Measurements from ENCODE around the gene NEMP1.
"Not testable (repeated sequence)": the region's sequence is repeated elsewhere in the genome, so short reads cannot be mapped to it uniquely, and the experiment has no call there.

Gene NEMP1

GRCh38 chr12:57029457-57029856 lies 49.1 kb downstream of the NEMP1 start:
- DNase-seq (ENCODE audit: low read depth), result no peak

GRCh38 chr12:57027805-57028153 lies 50.8 kb downstream of the NEMP1 start:
- no peak for DNase-seq (ENCODE audit: low read depth)

DNA sequence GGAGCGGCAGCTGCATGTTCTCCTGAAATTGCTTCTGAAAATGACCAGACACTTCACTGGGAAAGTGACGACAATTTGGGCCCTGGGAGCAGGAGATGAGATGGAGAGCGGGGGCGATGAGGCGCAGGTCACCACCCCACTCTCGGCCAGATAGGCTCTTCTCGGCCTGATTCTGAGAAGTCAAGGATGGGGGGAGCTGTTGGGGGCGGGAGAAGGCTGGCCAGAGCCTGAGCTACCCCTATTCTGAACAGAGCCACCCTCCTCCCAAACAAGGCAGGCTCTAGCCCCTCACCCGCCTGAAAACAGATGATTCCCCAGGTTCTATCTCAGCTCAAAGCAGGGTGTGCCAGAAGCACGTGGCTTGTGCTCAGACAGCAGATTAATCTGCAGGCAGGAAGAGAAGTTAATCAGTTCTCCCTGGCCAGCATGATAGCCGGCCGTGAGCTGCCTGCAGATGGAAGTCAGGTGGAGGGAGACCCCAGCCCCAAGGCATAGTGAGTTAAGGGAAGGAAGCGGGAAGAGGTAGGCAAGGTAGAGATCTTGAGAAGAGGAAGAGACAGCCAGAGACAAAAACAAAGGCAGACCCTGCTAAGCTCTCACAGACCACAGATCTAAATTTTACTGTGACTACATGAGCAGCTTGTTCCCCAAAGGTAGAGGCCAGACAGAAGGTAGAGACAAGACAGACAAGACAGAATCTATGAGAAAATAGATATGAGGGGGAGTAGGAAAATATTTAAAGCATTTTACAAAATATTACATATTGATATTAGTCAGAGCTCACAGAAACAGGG lies 51.4 kb downstream of the NEMP1 start:
- no peak for DNase-seq (ENCODE audit: low read depth)

- DNase-seq (ENCODE audit: low read depth), result no peak
These were observed 53.4 kb downstream of the NEMP1 start for GRCh38 chr12:57025196-57025595.

GRCh38 chr12:57022324-57022723 lies 56.3 kb downstream of the NEMP1 start:
- not testable (repeated sequence) for DNase-seq (ENCODE audit: low read depth)

DNA sequence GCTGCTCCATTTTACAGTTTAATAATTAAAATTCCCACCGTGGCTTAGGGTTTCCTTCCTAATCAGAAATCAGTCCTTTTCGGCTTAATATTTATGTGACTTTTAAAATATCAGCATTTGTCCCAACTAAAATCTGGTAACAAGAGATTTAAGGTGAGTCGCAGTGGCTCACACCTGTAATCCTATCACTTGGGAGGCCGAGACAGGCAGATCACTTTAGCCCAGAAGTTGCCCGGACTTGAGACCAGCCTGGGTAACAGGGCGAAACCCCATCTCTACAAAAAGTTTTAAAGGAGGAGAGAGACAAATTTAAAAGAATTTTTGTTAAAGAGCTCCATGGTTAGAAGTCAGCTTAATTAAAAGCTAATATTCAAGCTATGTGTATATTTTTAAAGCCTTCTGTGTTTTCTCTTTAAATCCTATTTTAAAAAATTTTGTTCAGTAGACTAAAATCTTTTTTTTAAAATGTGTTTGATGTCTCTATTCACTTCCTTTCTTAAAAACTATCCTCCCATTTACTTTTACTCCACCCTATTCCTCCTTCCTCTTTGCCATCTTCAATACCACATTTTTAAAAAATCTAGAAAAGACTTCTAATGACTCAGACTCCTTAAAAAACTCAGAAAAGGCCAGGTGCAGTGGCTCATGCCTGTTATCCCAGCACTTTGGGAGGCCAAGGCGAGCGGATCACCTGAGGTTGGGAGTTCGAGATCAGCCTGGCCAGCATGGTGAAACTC lies 58.4 kb downstream of the NEMP1 start:
- no peak for DNase-seq (ENCODE audit: low read depth)

- DNase-seq (ENCODE audit: low read depth), result no peak
These were observed 59.7 kb downstream of the NEMP1 start for GRCh38 chr12:57018906-57019305.

DNA sequence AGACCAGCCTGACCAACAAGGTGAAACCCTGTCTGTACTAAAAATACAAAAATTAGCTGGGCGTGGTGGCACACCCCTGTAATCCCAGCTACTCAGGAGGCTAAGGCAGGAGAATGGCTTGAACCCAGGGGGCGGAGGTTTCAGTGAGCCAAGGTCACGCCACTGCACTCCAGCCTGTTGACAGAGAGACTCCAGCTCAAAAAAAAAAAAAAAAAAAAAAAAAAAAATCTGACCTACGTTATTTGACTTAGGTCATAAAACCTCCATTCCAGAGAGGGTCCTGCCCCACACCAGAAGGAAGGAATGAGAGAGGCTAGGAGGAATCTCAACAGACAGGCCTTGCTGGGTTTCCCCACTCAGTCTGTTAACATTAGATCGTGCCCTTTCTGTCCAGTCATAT lies 60.2 kb downstream of the NEMP1 start:
- not testable (repeated sequence) for DNase-seq (ENCODE audit: low read depth)

DNA sequence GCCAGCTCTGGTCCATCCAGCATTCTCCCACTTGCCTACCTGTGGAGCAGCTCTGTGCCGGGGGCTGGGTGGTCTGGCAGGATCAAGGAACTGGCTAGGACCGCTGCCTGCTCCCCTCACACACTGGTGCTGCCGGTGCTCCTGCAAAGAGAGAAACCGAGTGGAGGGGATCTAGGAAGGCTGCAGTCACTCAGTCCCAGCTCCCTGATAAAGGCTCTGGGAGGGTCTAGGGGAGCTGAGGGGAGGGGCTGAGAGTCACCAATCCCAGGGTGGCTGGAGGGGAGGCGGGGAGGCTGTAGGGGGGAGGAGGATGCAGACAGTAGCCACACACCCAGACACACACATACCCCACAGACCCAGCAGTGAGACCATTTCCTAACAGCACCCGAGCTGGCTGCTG lies 62.2 kb downstream of the NEMP1 start, which contains the start of gene TAC3:
TAC3 (minus strand) TSS at position 182 of the 400 bp plus-strand sequence. CDS start 732 bp downstream, outside the sequence.
- DNase-seq (ENCODE audit: low read depth), result no peak

DNA sequence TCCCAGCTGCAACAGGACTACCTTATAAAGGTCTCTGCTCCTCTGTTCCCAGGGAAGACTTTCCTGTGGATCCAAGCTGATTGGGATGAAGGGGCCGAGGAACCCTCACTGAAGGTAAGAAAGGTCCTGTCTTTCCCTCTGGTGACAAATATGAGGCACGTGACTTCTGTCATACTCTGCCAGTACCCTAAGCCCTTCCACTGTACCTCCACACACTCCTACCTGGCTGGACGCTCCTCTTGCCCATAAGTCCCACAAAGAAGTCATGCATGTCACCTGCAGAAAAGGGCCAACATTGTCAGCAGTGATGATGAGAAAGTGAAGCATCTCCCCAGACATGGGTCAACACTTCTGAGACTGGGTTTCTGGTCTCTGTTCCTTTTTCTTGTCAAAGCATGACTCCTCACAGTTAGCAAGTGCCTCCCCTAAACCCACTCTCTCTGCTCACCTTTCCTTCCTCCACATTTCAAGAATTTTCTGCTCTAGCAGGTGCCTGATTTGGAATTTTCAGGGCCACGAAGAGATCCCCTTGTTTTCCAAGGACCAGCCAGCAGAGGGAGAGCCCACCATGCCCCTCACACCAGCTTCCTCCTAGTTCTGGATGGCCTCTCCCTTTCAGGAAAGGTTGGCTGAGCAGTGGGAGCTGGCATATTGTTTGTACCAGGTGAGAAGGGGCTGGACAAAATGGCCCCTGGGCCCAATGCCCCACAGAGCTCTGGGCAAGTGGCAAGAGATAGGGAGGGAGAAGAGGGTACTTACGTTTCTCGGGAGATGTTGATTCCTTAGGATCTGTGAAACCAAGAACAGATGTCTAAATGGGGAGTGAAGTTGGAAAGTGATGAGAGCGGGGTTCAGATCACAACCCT lies 65.8 kb downstream of the NEMP1 start:
- DNase-seq (ENCODE audit: low read depth), result no peak

DNA sequence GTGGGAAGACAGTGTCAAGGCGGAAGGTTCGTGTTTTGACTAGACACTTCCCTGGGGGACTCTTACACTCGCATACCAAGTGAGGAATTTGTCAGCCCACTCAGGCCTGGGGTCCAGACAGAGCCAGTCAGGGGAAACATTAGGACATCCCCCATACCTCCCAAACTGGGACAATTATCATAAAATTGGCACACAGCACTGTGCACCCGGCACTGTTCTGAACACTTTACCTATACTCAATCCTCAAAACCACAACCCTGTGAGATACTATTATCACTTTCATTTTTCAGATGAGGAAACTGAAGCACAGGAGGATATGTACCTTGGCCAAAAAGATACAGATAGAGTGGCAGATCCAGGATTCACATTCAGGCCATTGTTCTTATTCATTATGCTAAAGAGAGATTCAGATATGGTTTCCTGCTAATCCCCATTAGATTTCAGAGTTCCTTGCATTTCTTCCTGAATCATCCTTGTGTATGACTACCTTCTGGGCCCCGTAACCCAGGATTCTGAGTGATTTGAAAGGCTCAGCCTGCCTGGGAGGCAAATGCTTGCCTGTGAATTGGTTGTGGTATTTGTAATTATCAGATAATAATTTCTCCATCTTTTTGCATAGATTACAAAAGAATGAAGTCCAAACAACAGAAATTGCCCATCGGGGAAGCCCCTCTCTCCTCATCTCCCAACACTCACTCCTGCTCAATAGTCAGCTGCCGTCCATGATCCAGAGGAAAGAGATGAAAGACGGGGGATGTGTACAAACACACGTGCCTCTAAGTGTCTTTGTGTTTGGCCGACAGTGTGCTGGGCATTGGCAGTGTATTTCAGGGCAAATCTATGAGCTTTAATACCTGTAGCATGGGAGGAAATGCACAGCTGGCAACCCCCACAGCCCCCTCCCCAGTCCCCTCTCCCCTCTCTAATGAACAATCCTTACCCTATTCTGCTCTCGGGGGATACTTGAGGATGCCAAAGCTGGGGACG lies 66.9 kb downstream of the NEMP1 start:
- no peak for DNase-seq (ENCODE audit: low read depth)

GRCh38 chr12:57010627-57011247 lies 67.9 kb downstream of the NEMP1 start:
- no peak for DNase-seq (ENCODE audit: low read depth)

DNA sequence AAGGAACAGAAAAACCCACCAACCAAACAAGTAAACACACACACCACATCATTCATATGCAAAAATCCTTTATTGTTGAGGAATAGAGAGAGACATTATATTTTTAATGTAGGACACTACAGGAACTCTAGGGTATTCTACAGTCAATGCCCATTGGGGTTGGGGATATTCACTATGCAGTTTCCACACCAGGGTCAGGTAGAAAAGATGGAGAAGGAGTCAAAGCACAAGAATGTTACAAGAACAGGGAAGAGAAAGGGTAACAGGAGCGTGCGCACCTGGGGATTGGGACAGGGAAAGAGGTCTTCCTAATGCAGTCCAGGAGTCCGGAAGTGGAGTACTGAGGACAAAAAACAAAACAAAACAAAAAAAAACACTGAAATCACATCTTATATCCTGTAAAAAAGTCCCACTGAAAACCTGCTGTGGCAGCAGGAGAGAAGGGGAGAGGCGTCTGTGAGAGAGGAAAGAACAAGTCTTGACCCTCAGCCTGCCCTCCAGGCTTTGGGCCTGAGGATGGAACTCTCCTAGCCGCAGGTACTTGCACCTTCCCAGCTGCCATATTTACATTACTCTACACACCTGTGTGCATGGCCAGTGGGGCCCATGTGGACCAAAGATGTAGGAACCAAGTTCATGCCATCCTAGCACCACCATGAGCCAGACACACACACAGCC lies 68.5 kb downstream of the NEMP1 start:
- no peak for DNase-seq (ENCODE audit: low read depth)

GRCh38 chr12:57008178-57008577 lies 70.4 kb downstream of the NEMP1 start:
- no peak for DNase-seq (ENCODE audit: low read depth)

- no peak for DNase-seq (ENCODE audit: low read depth)
These were observed 71.6 kb downstream of the NEMP1 start for GRCh38 chr12:57006809-57007475.

DNA sequence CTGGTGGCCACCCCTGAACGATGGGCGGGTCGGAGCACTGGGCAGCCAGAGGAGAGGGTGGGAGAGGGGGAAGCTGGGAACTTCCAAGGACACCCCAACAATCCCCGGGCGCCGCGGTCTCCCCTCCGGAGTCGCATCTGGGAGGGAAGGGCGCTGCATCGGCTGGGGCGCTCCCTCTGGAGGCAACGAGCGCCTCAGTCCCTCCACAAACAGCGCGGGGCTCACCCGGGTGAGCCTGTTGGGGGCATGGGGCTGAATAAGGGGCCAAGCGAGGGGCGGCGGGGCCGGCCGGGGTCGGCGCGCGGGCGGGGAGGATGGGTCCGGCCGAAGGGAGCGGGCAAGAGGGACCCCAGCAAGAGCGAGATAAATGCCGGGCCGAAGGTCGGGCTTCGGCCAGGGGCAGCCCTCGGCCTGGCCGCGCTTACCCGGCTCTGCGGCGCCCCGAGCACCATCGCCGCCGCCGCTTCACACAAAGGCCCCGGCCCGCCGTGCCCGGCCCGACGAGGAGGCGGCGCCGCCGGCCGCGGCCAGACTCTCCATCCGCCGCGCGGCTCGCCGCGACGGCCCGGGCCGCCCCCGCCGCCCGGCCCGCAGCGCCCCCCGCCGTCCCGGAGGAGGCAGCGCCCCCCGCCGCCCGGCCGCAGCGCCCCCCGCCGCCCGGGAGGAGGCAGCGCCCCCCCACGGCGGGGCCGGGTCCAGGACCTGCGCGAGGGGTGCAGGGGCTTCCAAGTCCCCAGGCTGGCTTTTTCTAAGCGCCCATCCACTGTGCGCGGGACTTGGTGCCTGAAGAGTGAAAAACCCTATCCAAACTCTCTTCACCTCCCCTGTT lies 72.4 kb downstream of the NEMP1 start, which contains the start of gene ZBTB39:
ZBTB39 (minus strand) TSS at position 567 of the 829 bp plus-strand sequence. CDS start 1,629 bp downstream, outside the sequence.
- no peak for DNase-seq (ENCODE audit: low read depth)

Measured in GM04503 (cell line).